ENCODE data around the gene BBC3. TPM values are rescaled to one million over a fixed set of nuclear protein-coding genes. Genes with fewer than 3 reads are reported as not detected.

BBC3 gene
- total RNA-seq, 1 donor from 2014 or later: 2.8 TPM

DNA sequence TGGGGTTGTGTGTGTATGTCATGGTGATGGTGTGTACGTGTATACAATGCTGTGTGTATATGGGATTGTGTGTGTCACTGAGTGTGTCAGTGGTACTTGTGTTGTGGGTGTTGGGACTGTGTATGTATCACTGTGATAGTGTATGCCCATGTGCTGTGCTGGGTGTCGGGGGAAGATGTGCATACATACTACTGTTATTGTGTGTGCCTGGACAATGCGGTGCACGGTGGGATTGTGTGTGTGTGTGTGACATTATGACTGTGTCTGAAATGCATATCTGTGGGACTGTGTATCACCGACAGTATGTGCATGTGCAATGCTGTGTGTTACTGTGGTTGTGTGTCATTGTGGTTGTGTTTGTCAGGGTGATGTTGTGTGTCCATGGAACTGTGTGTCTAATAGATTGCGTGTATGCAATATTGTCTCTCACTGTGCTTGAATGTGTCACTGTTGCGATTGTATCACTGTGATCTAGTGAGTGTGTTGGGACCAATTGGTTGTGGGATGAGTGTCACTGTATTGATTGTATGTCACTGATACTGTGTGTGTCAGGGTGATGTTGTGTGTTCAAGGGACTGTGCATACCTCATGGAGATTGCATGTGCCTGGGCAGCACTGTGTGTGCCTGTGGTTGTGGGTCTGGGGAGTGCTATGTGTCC, 11.0 kb upstream of the BBC3 start:
- H2AFZ ChIP-seq (replicated peaks): no peak overlapping the region
- peaks cover 20% of the 10 kb centered on the region for H3K4me1 Mint-ChIP-seq
- no peak for DNase-seq (ENCODE audit: low spot score)
- no peaks in the 10 kb centered on the region for H3K9me3 ChIP-seq (ENCODE audit: low read depth)
- H3K27me3 Mint-ChIP-seq (ENCODE audit: insufficient read depth, low read depth): peaks cover 25% of the 10 kb centered on the region
- no peak overlapping the region for H3K4me3 Mint-ChIP-seq
- no peaks in the 10 kb centered on the region for H3K79me2 ChIP-seq (ENCODE audit: low read depth)
- no peak overlapping the region for H3K9ac ChIP-seq
- no peaks in the 10 kb centered on the region for H3K36me3 Mint-ChIP-seq
- H3K4me2 ChIP-seq: no peak overlapping the region
- no peaks in the 10 kb centered on the region for H3K9me3 Mint-ChIP-seq
- H3K4me1 ChIP-seq: peaks cover 12% of the 10 kb centered on the region
- peaks cover 44% of the 10 kb centered on the region for H3K27me3 ChIP-seq
- no peak overlapping the region for H3K4me3 ChIP-seq
- H3K27ac Mint-ChIP-seq: no peak overlapping the region
- no peak overlapping the region for H3K27ac ChIP-seq
- H3K36me3 ChIP-seq: no peaks in the 10 kb centered on the region
- H4K20me1 ChIP-seq (ENCODE audit: low read depth): no peaks in the 10 kb centered on the region
- H3F3A ChIP-seq (ENCODE audit: low read depth): peaks cover 62% of the 10 kb centered on the region
- TF ChIP-seq EZH2 (IDR thresholded peaks at IDR 0.05): no peak
- no peak for TF ChIP-seq EZH2phosphoT487 (IDR thresholded peaks at IDR 0.05)
- TF ChIP-seq, protein P1, sequence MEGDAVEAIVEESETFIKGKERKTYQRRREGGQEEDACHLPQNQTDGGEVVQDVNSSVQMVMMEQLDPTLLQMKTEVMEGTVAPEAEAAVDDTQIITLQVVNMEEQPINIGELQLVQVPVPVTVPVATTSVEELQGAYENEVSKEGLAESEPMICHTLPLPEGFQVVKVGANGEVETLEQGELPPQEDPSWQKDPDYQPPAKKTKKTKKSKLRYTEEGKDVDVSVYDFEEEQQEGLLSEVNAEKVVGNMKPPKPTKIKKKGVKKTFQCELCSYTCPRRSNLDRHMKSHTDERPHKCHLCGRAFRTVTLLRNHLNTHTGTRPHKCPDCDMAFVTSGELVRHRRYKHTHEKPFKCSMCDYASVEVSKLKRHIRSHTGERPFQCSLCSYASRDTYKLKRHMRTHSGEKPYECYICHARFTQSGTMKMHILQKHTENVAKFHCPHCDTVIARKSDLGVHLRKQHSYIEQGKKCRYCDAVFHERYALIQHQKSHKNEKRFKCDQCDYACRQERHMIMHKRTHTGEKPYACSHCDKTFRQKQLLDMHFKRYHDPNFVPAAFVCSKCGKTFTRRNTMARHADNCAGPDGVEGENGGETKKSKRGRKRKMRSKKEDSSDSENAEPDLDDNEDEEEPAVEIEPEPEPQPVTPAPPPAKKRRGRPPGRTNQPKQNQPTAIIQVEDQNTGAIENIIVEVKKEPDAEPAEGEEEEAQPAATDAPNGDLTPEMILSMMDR (IDR thresholded peaks at IDR 0.05): no peak

DNA sequence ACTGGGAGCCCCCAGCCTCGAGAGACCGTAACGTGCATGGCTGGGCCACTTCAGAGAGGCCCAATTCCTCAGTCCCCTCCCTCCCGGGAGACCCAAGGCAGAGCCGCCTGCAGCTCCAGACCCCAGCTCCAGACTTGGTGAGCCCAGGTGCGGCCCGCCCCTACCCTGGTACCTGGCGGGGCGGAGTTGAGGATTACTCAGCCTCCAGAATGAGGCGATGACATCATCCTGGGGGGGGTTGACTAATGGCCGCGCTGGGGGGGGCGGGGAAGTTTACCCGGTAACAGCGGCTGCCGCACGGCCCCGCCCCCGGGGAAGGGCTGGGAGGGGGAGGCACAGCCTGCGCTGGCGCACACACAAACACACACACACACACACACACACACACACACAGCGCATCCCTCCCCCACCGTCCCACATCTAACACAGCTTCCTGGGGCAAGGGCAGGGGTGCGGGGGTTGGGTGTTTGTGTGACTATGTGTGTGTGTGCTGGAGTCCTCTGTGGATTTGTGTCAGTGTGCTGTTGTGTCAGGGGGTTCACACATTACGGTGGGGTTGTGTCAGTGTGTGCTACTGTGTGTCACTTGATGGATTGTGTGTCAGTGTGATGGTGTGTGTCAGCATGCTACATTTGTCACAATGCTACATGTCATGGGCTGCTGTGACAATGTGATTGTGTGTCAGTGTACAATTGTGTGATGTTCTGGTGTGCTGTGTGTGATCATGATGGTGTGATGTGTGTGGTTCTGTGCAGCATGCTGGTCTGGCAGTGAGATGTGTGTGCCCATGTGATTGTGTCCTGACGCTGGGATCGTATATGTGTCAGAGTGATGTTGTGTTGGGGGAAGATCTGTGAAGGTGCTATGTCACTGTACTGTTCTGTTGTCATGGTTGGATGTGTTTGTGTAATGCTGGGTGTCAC, 10.3 kb upstream of the BBC3 start:
- no peak overlapping the region for H3K9ac ChIP-seq
- peaks cover 58% of the 10 kb centered on the region for H3F3A ChIP-seq (ENCODE audit: low read depth)
- peak overlapping the region; percentile 43 for H3K4me2 ChIP-seq
- H3K27ac ChIP-seq: no peak overlapping the region
- H3K4me1 ChIP-seq: peaks cover 12% of the 10 kb centered on the region
- peaks cover 44% of the 10 kb centered on the region for H3K27me3 ChIP-seq
- H3K36me3 ChIP-seq: no peaks in the 10 kb centered on the region
- Mint-ChIP-seq H3K4me1 (peaks cover 20% of the 10 kb centered on the region), H3K4me3 (no peak overlapping the region), H3K27ac (no peak overlapping the region), H3K9me3 (no peaks in the 10 kb centered on the region), H3K27me3 (ENCODE audit: insufficient read depth, low read depth) (peaks cover 26% of the 10 kb centered on the region), H3K36me3 (no peaks in the 10 kb centered on the region)
- peak; percentile 74 for DNase-seq (ENCODE audit: low spot score)
- H4K20me1 ChIP-seq (ENCODE audit: low read depth): no peaks in the 10 kb centered on the region
- no peaks in the 10 kb centered on the region for H3K79me2 ChIP-seq (ENCODE audit: low read depth)
- H3K9me3 ChIP-seq (ENCODE audit: low read depth): no peaks in the 10 kb centered on the region
- H3K4me3 ChIP-seq: no peak overlapping the region
- TF ChIP-seq, protein P1 (IDR thresholded peaks at IDR 0.05): no peak
- TF ChIP-seq EZH2 (IDR thresholded peaks at IDR 0.05) (no peak), EZH2phosphoT487 (IDR thresholded peaks at IDR 0.05) (no peak)
- H2AFZ ChIP-seq (replicated peaks): no peak overlapping the region

DNA sequence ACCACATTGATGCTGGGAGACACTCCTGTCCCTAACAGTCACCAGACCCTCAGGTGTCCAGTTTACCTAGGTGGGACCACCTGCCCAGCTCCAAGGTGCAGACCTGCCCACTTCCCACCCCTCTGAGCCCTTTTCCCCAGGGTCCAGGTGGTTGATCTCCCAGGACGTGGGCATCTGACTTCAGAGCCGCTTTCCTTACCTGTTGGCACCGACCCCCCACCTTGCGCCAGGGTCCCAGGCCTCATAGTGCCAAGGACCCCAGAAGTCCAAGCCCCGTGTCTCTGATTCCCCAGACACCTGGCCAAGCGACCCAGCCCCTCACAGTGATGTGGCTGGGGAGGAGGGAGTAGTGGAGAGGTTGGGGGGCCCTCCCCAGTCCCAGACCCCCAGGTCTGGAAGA, 9.6 kb upstream of the BBC3 start:
- DNase-seq (ENCODE audit: low spot score): no peak
- H3K27me3 Mint-ChIP-seq (ENCODE audit: insufficient read depth, low read depth): peaks cover 30% of the 10 kb centered on the region
- no peak overlapping the region for H3K27ac Mint-ChIP-seq
- no peaks in the 10 kb centered on the region for H3K79me2 ChIP-seq (ENCODE audit: low read depth)
- H3K9me3 Mint-ChIP-seq: no peaks in the 10 kb centered on the region
- no peaks in the 10 kb centered on the region for H3K9me3 ChIP-seq (ENCODE audit: low read depth)
- peaks cover 44% of the 10 kb centered on the region for H3K27me3 ChIP-seq
- no peaks in the 10 kb centered on the region for H3K36me3 ChIP-seq
- H3K27ac ChIP-seq: no peak overlapping the region
- peak overlapping the region; percentile 43 for H3K4me2 ChIP-seq
- H2AFZ ChIP-seq (replicated peaks): no peak overlapping the region
- no peak overlapping the region for H3K4me3 ChIP-seq
- TF ChIP-seq EZH2 (IDR thresholded peaks at IDR 0.05): peak; percentile 45
- no peak for TF ChIP-seq EZH2phosphoT487 (IDR thresholded peaks at IDR 0.05)
- no peaks in the 10 kb centered on the region for H3K36me3 Mint-ChIP-seq
- H4K20me1 ChIP-seq (ENCODE audit: low read depth): no peaks in the 10 kb centered on the region
- peaks cover 20% of the 10 kb centered on the region for H3K4me1 Mint-ChIP-seq
- H3F3A ChIP-seq (ENCODE audit: low read depth): peaks cover 55% of the 10 kb centered on the region
- peak overlapping the region; percentile 69 for H3K4me3 Mint-ChIP-seq
- no peak overlapping the region for H3K9ac ChIP-seq
- H3K4me1 ChIP-seq: peaks cover 12% of the 10 kb centered on the region

Measured in neural progenitor cell (in vitro differentiated cells).